SK-N-SH (cell line): ENCODE data around the gene SNRPB2.

ENCODE experiments used
- CTCF ChIP-seq: fragments of 200-600 bp; sonication (generic); IDR thresholded peaks from 2 replicates; pipeline ENCODE4 v1.6.1; 2017; ENCODE audit warnings: antibody characterized with exemption, mild to moderate bottlenecking, moderate library complexity
- EP300 ChIP-seq, 2 experiments: IDR thresholded peaks; 2 replicates each; pipeline versions ENCODE4 v1.4.0 to v1.6.1; 2012; ENCODE audit warnings: borderline replicate concordance in 1 of 2, low read depth in 1 of 2, low read length in 1 of 2
- EZH2phosphoT487 ChIP-seq: fragments of 200-600 bp; sonication (generic); IDR thresholded peaks from 2 replicates; pipeline ENCODE4 v1.6.1; 2017; ENCODE audit warnings: low read depth, mixed run types, mild to moderate bottlenecking, antibody characterized with exemption, moderate library complexity, borderline replicate concordance
- JUND ChIP-seq: IDR thresholded peaks from 2 replicates; pipeline ENCODE4 v1.4.0; 2012
- POLR2AphosphoS5 ChIP-seq: IDR thresholded peaks from 2 replicates; pipeline ENCODE4 v1.6.1; 2012; ENCODE audit warnings: low read depth, low read length
- RCOR1 ChIP-seq: fragments of 150-350 bp; IDR thresholded peaks from 2 replicates; pipeline ENCODE4 v1.6.1; 2017; ENCODE audit warnings: antibody characterized with exemption, low read length
- TCF12 ChIP-seq: IDR thresholded peaks from 2 replicates; pipeline ENCODE4 v1.4.0; 2012
- USF1 ChIP-seq: IDR thresholded peaks from 2 replicates; pipeline ENCODE4 v1.4.0; 2012; ENCODE audit warnings: low read depth, borderline replicate concordance

GRCh38 chr20:16778159-16778558 lies 48.3 kb downstream of the SNRPB2 start:
- TF ChIP-seq CTCF (no peak), POLR2AphosphoS5 (no peak), EZH2phosphoT487 (no peak), USF1 (no peak), TCF12 (no peak), RCOR1 (no peak), EP300 (IDR thresholded peaks at IDR 0.05; ENCODE audit: borderline replicate concordance in 1 of 2, low read depth in 1 of 2, low read length in 1 of 2) (no peak), JUND (no peak)
